ENCODE results near the gene SLC2A6.

The SLC2A6 gene

DNA sequence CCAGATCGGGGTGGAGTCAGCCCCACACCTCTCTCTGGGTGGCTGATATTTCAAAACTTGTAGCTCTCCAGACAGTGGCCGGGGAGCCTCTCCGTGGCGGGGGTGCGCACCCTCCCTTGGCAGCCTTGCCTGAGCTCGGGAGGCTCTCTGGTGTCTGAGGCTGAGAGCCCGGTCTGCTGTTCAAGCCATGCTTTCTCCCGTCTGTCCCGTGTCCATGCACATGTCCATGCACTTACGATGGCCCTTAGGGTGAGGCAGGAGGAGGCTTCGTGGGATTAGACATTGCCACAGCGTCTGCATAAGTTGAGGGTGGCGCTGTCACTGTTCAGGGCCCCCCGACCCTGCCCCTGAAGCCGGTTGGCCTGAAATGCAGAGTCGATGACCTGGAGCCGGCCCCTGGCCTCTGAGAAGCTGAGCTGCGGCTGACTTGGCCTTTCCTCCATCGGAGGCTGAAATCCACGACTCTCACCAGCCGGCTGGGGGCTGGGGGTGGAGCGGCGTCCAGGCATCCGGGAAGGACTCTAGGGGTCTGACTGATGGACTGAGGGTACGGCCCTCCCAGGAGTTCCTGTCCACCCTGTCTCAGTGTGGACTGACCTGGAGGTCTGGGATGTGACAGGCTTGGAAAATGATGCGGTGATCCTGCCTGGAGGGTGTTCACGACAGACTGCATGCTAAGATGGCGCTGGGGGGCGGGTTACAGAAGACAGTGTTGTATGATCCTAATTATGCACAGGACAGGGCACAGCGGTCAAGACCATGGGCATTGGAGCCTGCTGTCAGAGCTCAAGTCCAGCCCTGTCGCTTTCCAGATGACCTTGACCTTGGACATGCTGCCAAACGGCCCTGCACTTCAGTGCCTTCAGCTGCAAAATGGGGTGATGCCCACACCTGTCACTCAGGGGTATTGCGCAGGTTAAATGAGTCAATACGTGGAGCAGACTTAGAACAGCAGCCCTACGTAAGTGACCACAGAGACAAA lies 18.3 kb upstream of the SLC2A6 start:
- no peak for DNase-seq (ENCODE audit: low read depth)

DNA sequence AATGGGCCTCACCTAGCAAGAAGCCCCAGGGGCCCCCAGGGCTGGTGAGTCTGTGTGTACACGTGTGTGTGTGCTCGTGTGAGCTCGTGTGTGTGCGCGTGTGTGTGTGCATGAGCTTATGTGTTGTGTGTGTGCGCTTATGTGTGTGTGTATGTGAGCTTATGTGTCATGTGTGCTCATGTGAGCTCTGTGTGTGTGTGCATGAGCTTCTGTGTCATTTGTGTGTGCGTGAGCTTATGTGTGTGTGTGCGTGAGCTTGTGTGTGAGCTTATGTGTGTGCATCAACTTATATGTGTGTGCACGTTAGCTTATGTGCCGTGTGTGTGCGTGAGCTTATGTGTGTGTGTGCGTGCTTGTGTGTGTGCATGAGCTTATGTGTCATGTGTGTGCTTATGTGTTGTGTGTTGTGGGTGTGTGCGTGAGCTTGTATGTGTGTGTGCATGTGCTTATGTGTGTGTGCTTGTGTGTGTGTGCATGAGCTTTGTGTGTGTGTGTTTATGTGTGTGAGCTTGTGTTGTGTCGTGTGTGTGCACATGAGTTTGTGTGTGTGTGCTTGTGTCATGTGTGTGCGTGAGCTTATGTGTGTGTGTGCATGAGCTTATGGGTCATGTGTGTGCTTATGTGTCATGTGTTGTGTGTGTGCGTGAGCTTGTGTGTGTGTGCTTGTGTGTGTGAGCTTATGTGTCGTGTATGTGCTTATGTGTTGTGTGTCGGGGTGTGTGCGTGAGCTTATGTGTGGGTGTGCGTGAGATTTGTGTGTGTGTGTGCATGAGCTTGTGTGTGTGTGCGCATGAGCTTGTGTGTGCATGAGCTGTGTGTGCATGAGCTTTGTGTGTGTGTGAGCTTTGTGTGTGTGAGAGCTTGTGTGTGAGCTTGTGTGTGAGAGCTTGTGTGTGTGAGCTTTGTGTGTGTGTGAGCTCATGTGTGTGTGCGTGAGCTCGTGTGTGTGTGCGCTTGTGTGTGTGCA lies 16.7 kb upstream of the SLC2A6 start:
- DNase-seq (ENCODE audit: low read depth), result no peak

DNA sequence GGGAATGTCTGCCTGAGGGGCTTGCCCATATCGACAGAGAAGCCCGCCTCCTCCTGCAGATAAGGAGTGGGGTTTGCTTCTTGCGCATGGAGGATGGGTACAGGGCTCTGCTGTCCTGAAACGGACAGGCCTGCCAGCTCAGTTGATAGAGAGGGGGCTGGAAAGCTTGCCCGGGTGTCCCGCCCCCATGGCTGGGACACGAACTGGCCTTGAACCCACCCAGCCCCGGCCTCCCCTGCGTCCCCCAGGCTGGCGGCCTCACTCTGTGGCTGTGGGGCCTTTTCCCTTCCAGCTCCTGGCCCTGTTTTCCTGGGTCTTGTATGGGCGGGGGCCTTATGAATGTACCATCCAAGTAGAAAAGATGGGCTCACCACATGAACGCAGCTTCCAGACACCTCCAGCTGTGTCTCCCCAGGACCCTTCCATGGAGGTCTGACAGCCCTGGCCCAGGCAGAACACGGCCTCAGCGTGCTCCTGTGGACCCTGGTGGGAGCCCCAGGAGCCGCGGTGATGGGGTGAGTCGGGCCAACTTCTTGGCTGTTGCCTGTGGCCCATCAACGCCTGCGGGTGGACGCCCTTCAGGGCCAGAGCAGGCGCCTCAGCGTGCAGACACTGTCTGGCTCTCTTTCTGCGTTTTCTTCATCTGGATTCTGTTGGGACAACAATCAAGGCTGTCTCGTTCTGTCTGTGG lies 15.9 kb upstream of the SLC2A6 start:
- no peak for DNase-seq (ENCODE audit: low read depth)

DNA sequence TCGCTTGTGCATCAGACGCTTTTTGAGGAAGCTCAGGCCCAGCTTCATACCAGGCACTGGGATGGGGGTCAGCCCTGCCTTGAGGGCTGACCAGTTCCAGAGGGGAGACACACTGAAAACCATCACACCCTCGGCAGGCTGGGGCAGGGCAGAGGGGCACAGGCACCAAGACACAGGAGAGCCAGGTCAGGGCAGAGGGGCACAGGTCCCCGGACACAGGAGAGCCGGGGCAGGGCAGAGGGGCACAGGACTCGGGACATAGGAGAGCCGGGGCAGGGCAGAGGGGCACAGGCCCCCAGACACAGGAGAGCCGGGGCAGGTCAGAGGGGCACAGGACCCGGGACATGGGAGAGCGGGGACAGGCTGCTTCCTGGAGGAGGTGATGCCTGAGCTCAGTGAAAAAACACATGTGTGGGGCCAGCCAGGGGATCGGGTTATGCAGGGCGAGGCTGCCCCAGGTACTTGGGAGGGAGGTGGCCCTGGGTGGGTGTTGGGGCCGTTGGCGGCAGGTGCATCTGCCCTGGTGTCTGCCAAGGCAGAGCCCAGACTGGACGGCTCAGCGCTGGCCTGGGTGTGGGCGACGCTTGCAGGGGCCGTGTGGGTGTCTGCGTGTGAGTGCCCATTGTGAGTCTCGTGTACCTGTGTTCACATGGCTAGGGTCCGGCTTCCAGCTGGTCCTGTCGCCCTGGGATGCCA lies 15.1 kb upstream of the SLC2A6 start:
- no peak for DNase-seq (ENCODE audit: low read depth)

DNA sequence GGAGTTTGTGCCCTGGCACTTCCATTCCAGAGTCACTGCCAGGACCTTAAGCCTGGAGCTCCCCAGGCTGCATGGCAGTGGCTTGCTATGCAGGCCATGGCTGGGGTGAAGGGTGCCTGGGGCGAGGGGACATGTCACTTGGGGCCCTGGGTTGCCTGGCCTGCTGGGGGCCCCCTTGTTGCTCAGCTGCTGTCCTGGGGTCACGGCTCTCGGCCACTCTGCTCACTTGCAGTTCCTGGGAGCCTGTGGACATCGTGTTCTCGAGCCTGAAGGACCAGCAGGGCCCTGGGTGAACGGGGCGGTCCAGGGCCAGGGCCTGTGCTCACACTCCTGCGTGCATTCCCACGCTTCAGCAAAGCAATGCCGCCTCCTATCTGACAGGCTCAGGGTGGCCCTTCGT lies 14.5 kb upstream of the SLC2A6 start:
- no peak for DNase-seq (ENCODE audit: low read depth)

DNA sequence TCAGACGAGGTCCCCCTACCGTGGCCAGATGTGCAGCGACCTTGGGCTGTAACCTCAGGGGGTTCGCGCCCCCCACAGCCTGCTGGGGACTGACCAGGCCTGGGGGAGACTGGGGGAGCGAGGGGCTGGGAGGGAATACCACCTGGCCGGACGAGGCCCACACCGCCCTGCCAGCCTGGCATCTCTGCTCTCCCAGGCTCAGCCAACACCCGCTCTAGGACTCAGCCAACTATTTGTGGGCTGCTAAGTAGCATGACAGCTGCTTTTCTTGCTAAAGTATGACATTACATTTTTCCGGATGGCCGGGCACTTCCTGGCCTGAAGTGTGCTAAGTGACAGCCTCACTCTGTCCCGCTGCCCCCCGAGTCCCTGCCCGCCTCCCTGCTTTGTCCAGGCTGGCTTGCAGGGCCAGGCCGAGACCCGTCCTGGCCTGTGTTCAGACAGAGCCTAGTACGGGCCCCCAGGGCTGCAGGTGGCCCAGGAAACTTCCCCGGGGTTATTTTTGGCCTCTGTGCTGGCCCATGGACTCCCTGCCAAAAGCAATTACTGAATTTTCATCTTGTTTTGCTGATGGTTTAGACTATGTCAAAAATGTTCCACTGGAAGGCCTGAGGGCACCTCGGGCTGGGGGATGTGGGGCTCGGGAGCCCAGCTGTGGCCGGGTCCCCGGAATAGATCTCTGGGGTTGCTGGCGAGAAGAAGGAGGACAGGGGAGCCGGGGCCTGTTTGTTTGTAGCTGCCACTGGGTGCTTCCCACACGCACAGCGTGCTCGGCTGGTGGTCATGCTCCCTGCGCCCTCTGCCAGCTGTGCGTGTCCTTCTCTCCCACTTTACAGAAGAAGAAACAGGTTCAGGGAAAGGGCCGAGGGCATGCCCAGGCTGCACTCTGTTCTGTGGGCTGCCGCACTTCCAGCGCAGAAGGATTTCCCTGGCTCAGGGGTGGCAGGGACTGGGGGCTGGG lies 13.4 kb upstream of the SLC2A6 start:
- no peak for DNase-seq (ENCODE audit: low read depth)

DNA sequence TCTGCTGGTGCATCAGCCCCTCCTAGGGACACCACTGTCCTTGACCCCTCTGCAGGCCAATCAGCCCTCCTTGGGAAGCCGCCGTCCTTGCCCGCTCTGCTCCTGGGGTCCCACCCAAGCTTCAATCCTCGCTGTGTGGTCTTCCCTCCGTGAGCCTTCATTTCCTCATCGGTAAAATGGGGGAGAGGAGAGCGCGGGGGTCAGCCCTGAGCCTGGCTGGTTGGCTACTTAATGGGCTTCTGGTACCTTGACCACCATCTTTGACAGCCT lies 12.7 kb upstream of the SLC2A6 start:
- DNase-seq (ENCODE audit: low read depth), result no peak

DNA sequence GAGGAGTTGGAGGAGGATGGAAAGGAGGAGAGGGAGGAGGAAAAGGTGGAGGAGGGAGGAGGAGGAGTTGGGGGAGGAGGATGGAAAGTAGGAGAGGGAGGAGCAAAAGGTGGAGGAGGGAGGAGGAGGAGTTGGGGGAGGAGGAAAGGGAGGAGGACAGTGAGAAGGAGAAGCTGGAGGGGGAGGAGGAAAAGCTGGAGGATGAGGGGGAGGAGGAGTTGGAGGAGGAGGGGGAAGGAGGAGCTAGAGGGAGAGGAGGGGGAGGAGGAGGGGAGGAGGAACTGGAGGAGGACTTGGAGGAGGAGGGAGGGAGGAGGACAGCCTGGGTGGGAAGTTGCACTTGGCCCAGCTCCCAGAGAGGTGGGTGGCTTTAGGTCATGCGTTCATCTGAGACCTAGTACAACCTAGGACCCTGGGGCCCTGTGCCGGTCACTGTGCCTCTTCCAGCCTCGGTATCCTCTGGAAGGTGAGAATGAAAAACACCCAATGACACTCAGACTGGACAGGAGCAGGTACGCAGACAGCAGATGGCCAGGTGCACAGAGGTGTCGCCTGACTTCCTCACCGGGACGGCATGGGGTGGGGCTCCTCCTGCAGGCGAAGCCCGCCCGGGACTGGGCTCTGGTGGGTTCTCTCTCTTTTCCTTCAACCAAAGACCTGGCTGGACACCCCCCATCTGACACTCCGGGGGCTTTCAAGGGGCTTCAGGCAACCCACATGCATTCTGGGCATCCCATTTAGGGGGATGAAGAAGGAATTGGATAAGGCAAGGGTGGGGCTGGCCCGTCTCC lies 12.2 kb upstream of the SLC2A6 start:
- no peak for DNase-seq (ENCODE audit: low read depth)

DNA sequence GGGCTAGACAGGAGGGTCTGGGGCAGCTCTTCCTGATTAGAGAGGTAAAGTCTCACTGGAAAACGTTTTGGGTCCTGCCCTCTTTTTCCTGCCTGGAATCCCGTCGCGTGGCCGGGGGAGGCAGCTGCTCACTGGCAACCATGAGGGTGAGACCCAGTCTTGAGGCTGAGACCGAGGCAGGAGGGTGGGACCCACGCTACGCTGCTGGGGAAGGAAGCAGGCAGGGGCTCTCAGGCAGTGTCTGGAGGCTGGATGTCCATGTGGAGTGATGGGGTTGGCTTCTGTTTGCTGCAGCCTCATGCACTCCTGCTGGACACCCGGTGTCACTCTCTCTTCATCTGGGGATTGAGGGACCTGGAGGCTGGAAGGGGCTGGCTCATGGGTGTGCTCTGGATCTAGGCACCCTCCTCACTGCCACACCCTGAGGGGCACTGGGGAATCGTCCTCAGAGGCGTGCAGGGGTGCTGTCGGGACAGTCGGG lies 11.3 kb upstream of the SLC2A6 start:
- no peak for DNase-seq (ENCODE audit: low read depth)

DNA sequence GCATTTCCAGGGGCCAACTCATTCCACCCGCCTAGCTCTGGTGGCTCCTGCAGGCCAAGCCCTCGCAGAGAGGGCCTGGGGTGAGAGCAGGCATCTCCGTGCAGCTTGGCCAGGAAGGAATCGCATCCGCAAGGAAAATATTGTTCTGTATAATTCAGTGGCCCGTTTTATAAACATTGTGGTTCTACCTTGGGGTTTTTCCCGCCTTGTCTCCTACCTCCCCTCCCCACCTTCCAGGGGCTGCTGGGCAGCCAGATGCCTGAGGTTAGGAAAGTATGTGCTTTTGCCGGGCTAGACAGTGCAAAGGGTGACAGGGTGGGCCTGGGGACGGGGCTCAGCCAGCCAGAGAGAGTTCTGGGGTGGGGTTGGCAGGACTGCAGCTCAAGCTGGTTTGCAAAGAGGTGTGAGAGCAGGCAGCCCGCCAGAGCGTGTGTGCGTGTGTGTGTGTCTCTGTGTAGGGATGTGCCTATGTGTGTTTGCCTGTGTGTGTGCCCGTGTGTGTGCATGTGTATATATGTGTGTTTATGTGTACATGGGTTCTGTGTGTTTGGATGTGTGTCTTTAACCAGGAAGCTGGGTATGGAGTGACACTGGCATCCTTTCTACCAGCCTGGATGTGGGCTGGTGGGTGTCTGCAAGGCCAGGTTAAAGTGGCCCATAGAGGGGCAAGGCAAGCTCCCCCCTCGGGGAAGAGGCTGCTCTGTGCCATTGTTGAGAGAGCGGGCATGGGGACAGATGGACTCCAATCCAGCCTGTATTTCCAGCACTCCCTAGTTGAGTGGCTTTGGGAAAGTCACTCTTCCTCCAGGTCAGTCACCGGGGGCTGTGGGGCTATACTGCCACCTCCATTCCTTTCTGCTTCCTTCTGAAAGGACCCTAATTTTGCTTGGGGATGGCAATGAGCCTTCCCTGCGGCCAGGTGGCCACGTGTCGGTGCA lies 10.6 kb upstream of the SLC2A6 start:
- DNase-seq (ENCODE audit: low read depth), result no peak

DNA sequence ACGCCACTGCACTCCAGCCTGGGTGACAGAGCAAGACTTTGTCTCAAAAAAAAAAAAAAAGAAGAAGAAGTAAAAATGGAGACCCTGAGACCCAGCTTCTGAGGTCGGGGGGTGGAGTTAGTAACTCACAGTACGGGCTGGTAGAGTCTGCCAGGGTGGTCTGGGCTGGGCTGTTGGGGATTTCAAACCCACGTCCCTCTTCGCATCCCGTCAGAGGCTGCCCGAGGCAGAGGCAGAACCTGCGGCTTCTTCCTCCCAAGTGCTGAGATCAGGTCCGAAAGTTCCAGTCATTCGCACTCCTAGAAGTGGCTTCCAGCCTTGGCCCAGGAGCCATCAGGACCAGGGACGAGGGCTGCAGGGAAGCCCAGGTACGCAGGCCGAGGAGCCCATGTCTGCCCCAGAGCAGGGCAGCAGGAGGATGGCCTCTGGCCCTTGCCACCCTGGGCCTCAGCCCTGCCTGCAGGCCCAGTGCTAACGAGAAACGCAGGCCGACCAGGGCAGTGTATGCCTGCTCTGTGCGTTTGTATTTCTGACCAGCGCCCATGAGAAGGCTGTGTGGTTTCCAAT lies 9.9 kb upstream of the SLC2A6 start:
- DNase-seq (ENCODE audit: low read depth), result no peak

DNA sequence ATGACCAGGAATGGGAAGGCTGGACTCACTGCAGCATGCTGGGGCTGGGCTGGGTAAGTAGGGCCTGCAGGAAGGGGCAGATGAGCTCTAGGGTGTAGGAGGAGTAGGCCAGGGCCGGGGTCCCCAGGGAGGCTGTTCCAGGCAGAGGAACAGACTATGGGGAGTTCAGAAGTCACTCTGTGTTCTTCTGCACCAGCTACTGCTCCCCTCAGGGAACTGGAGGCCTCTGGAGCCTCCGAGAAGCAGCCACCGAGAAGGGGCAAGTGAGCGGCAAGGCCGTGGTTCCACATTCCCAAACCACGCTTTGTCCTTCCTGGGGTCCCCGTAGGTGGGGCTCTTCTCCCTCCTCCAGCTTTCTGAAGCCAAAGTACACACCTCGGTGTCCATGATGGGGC lies 8.4 kb upstream of the SLC2A6 start:
- DNase-seq (ENCODE audit: low read depth), result no peak

DNA sequence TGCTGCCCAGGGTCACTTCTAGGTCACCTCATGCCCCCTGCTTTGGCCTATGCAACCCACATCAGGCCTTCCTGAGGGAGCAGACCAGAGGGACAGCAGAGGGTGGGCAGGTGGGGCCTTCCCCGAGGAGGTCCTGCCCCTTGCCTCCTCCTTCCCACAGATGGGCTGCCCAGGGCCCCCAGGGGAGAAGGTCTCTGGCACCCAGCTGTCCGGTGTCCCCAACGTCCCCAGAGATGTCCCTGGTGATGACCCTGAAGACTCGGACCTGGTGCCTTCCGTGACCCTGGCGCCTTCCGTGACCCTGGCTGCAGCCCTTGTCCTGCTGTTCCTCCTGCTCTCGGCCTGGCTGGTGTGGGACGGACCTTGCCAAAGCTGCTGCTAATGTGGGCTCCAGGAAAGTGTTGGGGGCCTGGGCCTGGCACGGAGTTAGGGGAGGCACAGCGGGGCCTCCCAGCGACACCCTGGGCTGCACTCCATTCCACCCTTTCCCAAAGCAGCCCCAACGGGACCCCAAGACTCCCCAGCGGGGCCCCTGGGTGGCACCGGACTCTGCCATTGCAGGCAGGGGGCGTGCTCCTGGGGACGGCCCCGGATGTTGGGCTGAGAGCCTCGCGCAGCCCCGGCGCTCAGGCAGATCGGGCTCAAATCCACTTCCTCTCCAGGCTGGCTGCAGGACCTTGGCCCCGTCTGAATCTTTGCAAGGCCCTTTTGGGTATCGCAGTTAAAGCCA lies 6.8 kb upstream of the SLC2A6 start:
- DNase-seq (ENCODE audit: low read depth), result no peak

DNA sequence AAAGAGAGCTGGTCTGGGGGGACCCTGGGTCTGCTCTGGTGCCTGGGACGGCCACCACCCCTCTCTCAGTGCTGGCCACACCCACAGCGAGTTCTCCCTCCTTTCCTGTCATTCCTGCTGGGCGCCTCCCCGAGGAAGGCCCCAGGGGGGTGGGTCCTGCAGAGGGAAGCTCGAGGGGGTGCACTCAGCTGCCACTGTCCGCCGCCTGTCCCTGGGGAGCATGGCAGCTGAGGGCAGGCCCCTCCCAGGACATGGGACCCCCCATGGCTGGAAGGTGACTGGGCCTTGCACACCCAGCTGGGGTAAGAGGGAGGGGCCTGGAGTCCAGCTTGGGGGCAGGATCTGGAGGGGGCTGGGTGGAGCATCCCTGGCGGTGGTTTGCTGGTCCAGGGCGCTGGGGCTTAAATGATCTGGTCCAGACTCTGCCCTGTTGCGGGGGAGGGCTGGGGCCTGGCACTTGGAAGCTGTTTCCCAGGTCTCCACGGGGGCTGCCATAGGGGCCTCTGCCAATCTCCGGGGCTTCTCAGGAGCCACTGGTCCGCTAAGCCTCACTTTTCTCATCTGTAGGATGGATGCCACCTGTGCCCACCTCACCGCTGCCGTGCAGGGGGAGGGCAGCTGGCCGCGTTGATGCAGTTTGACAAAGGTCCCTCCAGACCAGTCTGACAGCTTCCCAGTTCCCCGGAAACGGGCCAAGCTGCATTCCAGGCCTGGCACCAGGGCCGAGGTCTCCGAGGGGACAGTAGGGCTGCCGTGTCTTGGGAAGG lies 6.0 kb upstream of the SLC2A6 start:
- no peak for DNase-seq (ENCODE audit: low read depth)

DNA sequence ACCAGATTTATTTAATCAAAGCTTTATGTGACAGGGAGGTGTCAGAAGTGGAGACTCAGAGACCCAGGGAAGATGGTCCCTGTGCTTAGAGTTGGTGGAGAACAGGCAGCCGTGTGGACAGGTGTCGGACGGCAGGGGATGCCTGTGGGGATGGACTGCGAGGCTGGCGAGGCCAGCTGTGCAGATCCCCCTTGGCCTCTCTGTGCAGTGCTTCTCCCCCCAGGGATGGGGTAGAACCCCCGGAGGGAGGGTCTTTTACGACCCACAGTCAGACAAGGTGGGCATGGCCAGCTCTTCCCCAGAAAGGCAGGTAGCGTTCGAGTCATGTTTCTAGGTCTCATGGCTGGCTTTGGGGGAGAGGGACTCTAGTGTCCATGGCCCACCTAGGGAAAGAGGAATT lies 4.7 kb upstream of the SLC2A6 start:
- no peak for DNase-seq (ENCODE audit: low read depth)

DNA sequence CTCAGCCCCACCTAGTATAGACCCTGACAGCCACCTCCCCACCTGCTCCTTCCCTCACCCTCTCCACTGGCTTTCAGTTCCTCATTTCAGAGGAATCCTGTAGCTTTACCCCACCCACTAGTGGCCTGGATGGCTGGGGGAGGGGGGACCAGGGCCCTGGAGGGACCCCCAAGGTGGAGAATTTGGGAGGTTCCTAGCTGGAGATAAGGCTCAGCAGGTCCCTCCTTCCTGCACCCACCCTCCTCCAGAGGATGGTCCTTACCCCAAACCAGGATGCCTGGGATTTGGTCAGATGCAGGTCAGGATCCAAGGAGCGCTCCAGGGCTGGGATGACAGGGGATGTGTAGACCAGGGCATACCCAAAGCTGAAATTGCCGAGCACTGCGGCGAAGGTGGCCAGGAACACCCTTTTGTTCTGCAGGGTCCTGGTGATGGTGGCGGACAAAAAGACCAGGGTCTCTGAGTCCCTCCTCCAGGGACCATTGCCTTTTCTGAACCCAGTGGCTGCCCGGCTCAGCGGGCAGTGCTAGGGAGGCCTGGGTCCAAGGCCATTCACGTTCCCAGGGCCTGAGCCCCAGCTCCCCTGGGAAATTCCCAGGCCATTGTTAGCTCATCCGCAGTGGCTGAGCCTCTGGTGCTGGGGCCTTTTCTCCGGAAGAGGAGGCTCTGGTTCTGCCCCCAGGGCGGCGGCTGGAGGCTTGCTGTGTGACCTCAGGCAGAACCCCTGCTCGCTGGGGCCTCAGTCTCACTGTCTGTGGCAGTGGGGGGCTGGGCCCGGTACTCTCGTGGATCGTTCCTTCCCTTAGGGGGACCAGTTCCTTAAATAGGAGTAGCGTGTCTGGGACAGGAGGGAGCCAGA lies 678 bp downstream of the SLC2A6 start:
- no peak for DNase-seq (ENCODE audit: low read depth)
